TTC549 (cell line): ENCODE results near the gene PIGM.

Experiments
- FAIRE-seq: peaks from 2 replicates; lab custom pipeline; 2012; peaks lifted over from hg19 to GRCh38; lab: Jason Lieb, UNC

PIGM gene

DNA sequence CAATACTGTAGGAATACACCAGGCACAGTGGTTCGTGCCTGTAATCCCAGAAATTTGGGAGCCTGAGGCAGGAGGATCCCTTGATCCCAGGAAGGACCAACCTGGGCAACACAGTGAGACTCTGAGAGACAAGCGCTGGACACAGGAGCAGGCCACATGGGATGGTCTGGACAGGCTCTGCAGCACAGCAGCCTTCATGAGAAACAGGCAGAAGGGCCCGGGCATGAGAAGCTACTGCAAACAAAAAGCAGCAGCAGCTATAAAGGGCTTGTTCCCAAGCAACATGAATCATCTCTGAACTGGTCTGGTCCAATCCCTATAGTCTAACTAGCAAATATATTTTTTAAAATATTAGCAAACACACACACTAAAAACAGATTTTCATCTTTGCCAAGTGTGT, 42.2 kb downstream of the PIGM start:
- FAIRE-seq: no peak

DNA sequence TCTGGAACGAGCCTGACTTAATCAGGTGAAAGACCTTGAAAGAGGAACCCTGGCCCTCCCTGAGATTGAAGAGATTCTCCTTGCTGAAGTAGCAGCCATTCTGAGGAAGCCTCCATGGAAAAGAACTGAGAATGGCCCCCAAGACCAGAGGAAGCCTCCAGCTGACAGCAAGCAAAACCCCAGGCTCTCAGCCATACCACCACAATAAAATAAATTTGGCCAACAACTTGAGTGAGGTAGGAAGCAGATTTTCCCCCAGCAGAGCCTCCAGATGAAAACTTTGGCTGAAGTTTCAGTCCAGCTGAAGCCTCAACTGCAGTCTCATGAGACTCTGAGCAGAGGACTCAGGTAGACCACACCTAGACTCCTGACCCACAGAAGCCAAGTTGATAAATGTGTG, 43.8 kb downstream of the PIGM start:
- no peak for FAIRE-seq

DNA sequence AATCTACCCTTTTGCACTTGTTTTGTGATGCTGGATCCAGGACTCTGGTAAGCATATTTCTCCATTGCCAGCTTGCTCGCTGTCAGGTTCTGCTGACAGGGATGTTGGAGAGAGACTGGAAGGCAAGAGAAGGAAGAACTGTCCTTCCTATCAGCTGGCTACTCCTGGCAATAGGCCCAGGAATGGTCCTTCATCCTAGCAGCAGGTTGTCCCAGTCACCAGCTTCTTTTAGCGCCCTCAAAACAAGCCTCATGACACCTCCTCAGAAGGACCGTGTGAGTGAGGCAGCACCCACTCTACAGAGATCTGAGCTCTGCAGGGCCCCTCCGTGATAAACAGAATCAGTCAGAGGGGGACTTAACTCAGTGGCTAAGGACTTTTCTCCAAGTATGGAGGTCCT, 44.6 kb downstream of the PIGM start:
- no peak for FAIRE-seq

DNA sequence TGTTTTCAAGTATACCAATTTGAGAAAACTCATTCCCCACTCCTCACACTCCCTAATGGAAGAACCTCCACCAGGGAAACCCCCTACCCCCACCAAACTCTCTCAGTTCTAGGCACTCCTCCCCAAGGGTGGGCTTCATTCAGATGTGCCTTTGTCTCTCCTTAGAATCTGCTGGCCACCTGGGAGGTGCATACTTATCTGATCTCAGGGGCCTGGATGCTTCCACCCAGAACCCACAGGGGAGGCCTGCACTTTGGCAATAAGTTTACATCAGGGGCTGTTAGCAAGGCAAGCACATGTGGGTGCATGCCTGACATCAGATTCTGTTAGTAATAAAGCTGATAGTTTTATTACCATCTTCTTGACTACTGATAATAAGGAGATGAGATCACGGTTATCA, 45.3 kb downstream of the PIGM start:
- FAIRE-seq: no peak

DNA sequence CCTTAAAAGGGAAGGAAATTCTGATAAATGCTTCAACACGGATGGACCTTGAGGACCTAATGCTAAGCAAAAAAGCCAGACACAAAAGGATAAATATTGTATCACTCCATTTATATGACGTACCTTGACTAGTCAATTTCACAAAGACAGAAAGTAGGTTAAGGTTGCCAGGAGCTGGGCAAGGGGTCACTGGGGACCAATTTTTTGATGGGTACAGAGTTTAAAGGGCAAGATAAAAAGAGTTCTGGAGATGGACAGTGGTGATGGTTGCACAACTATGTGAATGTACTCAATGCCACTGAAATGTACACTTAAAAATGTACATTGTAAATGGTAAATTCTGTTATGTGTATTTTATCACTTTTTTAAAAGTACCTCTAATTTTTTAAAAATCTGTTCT, 45.7 kb downstream of the PIGM start:
- no peak for FAIRE-seq

DNA sequence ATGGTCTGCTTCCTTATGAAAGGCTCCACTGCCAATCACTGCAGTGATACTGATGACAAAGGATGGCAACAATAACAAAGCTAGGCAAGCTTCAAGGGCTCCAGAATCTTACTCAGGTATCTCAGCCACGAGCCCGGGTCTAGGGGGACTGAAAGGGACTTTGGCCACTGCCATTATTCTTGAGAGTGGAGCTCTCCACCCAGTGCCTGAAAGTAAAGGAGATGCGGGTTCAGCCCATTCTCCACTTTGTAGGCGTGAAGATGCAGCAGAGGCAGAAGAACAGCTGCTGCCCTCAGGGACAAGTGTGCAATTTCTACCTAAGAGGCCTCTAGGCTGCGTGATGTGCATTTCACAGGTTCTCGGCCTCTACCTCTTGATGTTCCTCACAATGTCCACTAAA, 46.3 kb downstream of the PIGM start:
- FAIRE-seq: no peak

DNA sequence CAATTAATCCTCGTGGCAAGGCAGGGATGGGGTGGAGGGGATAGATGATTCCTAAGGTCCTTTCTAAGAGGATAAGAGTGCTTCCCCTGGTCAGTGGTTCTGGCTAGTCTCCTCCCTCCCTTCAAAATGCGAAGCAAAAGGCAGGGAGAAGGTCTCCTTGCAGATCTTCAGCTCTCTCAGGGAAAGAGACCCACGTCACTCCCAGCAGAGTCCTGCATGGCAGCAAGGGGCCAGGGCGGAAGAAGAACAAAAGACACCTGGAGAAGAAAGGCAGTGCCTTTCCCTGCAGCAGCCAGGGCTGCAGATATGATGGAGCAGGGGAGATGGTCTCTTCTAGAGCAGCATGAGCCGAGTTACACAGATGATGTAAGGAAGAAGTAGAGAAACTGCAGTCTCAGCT, 48.1 kb downstream of the PIGM start:
- FAIRE-seq: no peak

DNA sequence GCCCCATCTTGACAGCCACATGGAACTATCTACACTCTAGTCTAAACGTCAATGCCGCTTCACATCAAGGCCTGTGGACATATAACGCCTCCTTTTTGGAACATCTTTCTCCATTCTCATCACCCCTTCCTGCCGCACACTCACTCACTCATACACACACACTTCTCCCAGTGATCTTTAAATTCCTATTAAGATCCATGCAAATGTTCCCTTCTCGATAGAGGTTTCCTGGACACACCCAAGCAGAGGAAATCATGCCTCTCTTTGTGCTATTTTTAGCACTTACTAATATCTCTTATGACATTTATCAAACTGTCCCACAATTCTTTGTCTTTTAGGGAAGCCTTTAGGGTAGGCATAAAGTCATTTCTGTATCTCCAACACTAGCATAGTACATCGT, 49.5 kb downstream of the PIGM start:
- no peak for FAIRE-seq

DNA sequence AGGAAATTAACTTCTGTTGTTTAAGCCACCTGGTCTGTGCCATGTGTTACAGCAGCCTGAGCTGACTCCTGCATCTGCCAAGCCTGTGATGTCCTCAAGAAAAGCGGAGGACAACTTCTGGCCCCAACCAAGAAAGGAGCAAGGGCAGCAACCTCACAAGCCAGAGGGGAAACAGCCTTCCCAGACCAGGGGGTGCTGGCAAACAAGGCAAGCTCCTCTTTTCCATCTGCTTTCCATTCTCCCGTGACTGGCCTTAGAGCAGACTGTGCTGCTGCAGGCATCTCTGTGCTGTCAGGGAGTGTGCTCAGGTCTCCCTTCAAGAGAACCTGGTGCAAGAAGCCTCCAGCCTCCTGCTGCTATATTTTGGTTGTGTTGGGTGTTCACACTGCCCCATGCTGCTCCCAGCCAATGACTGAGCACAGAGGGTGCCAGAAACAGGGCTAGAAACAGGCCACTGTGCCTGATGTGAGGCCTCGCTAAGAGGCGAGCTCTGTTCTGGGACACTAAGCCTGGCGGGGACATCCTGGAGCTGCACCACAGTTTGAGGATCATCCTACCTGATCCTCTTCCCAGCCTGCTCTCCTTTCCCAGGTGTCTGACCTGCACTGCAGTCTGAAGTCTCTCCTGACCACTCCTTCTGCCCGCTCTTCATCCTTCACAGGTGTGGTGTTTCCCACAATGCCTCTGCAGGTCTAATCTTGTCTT, 50.3 kb downstream of the PIGM start:
- no peak for FAIRE-seq

DNA sequence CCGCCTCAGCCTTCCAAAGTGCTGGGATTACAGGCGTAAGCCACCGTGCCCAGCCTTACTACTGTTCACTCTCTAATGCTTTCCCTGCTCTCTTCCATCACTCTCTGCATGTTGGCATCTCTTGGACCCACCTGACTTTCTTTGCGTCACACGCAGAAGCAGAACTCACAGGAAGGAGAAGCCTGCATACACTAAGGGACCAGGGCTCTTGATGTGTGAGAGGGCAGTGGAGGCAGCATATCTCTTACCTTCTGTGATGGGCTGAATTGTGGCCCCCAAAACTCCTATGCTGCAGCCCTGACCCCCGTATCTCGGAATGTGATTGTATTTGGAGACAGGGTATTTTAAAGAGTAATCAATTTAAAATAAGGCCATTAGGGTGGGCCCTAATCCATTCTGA, 51.0 kb downstream of the PIGM start:
- FAIRE-seq: no peak

DNA sequence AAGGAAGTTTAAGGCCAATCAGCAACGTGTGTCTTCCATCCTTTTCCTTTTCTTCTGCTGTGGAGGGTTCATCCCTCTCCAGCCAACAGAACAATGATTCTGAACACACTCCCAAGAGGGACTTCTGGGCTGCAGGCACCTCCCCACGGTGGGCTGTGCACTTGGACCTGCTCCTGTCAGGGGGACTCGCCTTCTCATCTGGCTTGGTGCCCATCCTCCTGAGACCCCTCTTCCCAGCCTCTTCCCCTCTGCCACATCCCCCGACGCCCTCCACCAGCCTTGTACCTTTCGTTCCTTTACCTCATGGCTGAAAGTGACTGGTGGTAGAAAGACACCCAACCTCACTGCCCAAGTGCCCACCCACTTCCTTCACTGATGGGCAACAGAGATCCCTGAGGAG, 51.7 kb downstream of the PIGM start:
- no peak for FAIRE-seq

DNA sequence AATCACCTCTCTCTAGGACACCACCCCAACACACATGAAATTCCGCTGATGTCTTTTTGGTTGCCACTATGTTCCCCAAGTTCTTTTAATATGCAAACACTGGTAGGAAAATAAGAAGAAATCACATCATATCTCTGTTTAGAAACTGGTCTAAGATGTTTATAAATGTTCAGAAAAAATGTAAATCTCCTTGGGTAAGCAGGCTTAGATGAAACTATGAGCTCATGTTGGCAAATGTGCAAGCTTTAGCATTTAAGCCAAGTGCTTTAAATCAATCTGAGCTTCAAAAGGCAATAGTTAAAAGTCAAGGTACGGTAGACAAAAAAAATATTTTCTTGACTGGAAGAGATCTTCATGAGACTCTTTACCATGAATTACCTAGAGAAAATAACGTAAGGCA, 52.5 kb downstream of the PIGM start:
- no peak for FAIRE-seq

DNA sequence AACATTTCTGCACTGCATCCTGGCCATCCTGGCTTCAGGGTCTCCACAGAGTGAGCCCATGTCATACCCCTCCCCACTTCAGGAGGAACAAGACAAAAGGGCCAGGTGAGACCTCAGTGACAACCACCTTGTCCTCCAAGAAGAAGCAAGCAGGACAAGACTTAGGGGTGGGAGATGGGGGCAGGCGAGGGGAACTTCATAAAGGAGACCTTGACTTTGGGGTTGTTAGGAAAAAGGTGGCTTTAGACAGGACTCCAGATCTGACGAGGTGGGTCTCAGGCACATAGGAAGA, 53.7 kb downstream of the PIGM start:
- FAIRE-seq: no peak

DNA sequence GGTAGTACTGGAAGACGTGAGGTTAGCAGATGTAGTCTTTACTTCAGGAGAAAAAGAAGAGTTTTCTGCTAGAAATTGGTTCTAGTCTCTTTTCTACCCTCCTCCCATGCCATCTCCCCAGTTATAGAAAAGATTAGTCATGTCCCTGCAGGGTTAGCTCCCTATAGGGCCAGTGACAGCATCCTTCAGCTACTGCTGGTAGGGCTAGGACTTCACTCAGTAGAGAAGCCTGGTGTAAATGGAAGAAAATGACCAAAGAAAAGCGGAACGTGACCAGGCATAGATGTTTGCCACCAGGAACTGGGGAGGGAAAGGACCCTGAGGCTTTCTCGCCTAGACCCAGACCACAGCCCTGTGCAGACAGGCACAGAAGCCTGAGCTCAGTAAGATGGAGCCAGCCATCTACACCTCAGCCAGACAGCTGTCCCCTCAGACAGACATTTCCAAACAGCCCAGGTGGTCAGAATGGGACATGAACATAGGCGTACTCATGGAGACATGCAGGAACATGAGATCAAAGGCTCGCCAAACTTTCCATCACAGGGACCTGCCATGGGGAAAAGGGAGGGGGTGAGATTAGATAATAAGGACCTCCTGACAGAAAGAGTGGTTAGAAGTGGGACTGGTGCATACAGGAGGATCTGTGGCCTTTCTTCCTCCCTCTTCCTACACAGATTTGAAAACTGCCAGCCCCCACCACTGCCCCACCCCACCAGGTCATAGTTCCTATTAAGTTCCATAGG, 54.3 kb downstream of the PIGM start:
- FAIRE-seq: no peak
